Measurements from ENCODE around the gene JPT1.
"Not testable (repeated sequence)": the region's sequence is repeated elsewhere in the genome, so short reads cannot be mapped to it uniquely, and the experiment has no call there.

The JPT1 gene

DNA sequence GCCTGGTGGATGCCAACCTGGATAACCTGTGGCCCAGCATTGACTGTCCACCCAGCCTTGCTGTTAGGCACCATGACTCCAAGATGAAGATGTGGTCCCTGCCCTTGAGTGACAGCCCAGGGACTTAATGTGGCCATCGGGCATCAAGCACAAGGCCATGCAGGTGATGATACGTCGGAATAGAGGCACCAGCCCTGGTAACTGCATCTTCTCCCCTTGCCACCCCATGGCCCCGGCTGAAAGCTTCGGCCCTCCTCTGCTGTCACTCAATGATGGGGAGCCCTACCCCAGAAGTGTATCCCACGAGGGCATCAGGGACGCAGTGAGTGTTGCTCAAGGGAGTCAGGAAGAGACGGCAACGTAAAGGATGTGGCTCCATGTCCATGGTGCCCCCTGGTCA, 24.7 kb downstream of the JPT1 start:
- no peak for DNase-seq

GRCh38 chr17:75128694-75129505, 25.4 kb downstream of the JPT1 start:
- no peak for DNase-seq

DNA sequence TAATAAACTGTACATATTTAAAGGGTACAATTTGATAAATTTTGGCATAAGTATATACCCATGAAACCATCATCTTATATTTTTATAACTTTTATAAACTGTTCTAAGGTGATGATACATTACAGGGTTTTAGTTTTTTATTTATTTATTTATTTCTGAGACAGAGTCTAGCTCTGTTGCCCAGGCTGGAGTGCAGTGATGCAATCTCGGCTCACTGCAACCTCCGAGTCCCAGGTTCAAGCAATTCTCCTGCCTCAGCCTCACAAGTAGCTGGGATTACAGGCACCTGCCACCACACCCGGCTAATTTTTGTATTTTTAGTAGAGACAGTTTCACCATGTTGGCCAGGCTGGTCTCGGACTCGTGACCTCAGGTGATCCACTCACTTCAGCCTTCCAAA, 26.4 kb downstream of the JPT1 start:
- DNase-seq: not testable (repeated sequence)

- DNase-seq: no peak
These were observed 27.4 kb downstream of the JPT1 start for GRCh38 chr17:75126954-75127353.

DNA sequence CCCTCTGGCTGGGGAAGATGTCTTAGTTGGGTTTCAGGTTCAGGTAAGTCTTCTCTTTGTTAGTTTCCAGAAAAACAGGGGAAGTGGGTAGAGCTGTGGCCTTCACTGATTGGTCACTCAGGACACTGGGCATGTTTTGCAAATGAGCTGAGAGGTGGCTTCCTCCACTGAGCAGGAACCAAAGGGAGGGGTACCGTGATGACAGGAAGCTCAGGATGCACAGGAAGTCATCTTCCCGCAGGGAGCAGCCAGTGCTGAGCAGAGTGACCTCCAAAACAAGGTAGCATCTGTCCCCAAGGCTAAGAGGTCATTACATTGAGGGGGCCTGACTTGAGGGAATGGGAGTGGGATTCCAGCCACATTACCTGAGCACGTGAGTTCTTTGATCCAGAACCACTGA, 28.3 kb downstream of the JPT1 start:
- no peak for DNase-seq

GRCh38 chr17:75124819-75125162, 29.5 kb downstream of the JPT1 start:
- DNase-seq: no peak

- peak; percentile 38 to 41 for DNase-seq
These were observed 30.1 kb downstream of the JPT1 start for GRCh38 chr17:75124041-75124818.

DNA sequence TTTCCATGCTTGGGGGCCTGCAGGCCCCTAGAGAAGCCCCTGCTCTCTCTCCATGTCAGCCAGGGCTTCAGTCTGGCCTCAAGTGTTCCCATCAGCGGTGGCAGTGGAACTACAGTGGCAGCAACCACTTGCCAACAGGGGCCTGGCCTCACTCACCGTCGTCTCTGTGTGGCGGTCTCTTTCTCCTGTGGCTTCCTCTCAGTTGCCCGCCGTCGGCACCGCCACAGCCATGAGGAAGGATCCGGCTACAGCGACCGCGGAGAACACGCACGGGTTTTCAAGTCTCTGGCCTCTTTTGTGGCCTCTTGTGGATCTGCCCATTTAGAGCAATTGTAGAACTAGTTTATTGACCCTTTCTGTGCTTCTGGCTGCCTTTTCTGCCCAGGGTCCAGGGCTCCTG, 36.0 kb downstream of the JPT1 start:
- no peak for DNase-seq

DNA sequence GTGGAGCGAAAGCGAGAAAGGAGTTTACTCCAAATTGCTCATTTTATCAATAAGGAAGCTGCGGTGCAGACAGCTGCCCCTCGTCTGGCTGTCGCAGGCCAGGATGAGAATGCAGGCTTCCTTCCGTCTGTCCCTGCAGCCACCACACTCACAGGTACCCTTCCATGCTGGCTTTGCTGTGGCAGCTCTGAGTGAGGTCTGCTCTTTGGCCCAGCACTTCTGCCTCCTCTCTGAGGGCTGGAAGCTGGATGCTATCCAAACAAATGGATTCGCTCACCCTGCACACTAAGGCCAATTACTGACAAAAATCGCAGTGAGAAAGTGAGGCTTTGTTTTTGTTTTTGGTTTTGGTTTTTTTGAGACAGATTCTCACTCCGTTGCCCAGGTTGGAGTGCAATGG, 37.6 kb downstream of the JPT1 start:
- no peak for DNase-seq

DNA sequence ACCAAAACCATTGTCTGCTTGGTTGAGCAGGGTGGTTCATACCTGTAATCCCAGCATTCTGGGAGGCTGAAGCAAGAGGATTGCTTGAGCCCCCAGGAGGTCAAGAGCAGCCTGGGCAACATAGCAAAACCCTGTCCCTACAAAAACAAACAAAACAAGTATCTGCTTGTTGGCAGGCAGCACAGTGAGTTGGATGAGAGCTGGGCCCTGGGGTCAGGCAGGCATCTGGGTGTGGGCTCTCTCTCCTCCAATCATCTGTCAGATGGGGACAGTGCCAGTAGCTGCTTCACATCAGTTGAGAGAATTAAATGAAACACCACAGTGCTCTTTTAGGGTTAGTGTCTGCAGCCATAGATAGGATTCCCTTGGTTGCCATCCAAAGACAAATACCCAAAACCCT, 38.8 kb downstream of the JPT1 start:
- DNase-seq: no peak

GRCh38 chr17:75114552-75115314, 39.6 kb downstream of the JPT1 start:
- DNase-seq: no peak

DNA sequence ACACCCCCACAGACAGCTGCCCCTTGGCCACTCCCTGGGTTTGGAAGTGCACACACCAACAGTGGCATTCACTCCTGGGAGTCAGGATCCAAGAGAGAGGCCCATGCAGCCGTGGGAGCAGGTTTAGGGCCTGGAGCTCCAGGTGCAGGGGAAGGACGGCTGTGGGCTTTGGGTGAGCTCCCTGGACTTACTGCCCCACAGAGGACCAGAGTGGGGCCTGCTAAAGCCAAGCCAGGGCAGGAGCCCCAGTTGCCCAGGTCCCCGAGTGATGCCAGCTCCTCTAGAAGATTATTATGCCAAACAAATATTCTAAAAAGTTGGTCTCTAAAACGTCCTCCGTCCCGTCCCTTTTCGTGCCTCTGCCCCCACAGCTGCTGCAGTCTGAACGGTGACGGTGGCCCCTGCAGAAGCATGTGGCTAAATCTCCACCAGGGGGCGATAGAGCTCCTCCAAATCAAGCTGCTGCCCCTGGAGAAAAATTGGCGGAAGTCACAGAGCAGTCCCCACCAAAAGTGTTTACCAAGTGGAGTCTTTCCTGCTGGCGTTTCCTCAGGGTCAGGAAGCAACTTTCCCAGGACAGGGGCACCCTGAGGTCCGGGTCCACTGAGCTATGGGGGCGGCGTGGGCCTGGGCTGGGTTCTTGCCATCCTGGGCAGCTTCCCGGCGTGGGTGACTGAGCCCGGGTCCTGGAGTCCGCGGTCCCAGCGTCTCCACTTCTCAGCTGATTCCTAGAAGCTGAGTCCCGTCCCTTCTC, 40.3 kb downstream of the JPT1 start:
- DNase-seq: peak; percentile 91 to 92

DNA sequence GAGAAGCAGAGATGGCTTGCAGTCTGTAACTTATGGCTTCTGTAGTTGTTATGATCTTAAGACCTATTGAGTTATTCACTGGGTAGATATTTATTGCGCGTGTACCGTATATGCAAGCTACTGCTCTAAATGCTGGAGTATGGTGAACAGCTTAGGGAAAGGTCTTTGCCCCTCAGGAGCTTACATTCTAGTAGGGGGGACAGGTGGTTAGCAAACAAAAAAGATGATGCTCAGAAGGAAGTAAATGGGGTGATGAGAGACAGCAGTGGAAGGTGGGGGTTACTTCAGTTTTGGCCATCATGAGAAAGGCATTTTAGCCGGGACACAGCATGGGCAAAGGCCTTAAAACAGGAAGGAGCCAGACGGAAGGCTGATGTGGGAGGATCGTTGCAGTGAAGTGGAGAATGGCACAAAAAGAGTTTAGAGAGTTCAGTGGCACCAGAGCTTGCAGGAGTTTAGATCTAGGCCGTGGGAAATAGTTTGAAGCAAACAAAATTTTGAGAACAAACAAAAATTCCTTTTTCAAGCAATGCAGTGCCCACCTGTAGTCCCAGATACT, 42.5 kb downstream of the JPT1 start:
- no peak for DNase-seq

DNA sequence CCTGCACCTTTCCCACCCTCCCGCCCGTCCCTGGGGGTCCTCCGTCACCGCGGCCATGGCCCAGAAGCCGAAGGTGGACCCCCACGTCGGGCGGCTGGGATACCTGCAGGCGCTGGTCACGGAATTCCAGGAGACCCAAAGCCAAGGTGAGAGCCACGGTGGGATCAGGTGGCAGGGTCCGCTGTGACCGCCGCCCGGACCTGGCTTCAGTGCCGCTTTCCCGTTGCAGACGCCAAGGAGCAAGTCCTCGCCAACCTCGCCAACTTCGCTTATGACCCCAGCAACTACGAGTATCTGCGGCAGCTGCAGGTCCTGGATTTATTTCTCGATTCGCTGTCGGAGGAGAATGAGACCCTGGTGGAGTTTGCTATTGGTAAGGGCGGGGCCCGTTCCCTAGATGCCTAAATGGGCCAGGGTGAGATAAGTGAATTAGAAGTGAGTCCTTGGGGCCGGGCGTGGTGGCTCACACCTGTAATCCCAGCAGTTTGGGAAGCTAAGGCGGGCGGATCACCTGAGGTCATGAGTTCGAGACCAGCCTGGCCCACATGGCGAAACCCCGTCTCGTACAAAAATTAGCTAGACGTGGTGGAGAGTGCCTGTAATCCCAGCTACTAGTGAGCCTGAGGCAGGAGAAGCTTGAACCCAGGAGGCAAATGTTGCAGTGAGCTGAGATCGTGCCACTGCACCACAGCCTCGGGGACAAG, 43.9 kb downstream of the JPT1 start:
- DNase-seq: no peak

DNA sequence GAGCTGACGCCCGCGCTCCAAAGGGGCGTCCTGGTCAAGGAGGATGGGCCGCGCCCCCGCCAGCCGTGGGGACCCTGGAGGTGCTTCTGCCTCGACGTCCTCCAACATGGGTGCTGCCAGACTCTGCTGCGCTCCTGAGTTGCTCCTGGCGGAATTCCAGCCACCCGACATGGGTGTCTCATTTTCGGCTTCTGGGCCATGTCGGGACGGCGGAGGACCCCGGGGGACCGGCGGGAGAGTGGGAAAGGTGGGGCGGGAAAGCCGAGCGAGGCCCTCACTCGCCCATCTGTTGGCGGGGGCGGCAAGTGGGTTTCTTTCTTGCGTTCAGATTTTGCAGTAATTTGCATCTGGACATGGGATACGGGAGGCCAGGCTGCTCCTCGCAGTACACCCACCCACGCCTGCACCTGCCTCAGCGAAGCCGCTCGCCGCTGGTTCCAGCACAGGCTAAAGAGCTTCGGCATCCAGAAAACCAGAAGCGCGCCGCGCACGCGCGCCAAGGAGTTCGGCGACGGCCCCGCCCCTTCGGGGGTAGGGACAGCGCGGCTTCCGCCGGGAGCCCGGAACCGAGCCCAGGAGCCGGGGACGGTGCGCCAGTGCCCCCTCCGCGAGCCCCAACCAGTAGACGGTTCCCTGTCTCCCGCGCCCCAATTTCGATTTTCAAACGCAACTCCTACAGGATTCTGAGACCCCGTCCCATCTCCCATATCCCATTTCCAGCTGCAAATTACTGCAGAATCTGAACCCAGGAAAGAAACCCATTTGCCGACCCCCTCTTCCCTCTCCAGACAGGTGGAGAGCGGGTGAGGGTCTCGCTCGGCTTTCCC, 44.7 kb downstream of the JPT1 start, which contains the start of gene ARMC7:
TSS of gene ARMC7 (plus strand) at position 563 of the 827 bp plus-strand sequence. CDS start 320 bp downstream, outside the sequence.
- DNase-seq: peak; percentile 92 to 94

DNA sequence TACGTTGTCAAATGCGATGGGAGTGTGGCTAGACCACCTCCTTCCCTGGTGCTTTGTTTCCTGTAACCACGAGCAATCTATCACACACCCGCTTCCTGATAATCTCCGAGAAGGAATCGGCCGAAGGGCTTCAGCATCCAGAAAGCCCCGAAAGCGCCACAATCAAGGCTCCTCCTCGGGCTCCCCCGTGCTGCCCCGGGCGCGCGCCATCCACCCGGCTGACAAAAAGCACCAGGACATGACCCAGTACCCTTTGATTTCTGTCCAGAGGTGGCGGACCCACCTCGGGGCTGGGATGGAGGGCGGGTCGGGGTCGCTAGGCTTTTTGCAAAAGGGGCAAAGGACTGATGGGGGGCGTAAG, 45.3 kb downstream of the JPT1 start:
- DNase-seq: no peak

GRCh38 chr17:75108193-75108592, 46.1 kb downstream of the JPT1 start:
- DNase-seq: no peak

DNA sequence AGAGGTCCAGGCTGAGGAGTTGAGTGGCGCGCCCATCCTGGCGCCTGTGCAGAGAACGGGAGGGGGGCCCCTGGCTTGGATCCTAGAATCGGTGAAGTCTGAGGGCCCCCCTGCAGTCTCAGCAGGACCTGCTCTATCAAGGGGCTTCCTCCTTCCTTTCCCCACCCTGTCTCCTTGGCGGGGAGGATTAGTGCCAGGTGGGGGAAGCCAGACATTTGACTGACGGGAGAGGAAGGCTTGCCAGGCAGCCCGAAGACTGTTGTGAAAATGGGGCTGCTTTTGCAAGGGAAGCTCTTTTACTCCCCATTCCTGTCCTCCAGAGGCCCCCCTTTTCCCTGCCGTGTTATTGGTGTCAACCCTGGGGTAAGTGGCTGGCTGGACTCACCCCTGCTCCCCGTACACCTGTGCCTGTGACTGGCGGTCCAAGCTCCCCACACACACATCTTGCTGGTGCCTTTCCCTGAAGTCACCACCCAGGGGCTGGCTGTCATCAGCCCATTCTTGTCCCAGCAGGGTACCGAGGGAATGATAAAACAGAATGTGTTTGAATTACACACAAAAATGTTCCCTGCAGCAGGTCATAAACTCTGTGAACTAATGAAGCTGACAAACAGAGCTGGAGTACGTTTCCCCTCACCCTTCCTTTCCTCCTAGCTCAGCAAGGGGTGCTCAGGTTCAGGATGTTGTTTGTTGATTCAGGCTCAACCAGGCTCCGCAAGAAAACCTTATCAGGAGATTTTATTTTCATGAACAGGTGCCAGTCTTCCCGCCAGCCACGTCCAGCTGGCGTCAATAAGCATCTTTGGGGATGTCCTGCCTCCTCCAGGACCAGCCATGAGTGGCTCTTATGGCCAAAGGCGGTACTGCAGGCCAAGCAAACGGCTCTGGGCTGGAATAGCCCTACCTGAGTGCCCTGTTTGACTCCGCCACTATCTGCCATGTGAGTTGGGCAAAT, 48.9 kb downstream of the JPT1 start:
- DNase-seq: no peak

Data from stimulated activated CD4-positive, alpha-beta T cell treated with anti-CD3 and anti-CD28 coated beads, Interleukin-2, amount 100 ng/mL, for 48 hours (primary cell).